Measurements from ENCODE around the gene SERF2.
"Not testable (repeated sequence)": the region's sequence is repeated elsewhere in the genome, so short reads cannot be mapped to it uniquely, and the experiment has no call there.

Gene SERF2

DNA sequence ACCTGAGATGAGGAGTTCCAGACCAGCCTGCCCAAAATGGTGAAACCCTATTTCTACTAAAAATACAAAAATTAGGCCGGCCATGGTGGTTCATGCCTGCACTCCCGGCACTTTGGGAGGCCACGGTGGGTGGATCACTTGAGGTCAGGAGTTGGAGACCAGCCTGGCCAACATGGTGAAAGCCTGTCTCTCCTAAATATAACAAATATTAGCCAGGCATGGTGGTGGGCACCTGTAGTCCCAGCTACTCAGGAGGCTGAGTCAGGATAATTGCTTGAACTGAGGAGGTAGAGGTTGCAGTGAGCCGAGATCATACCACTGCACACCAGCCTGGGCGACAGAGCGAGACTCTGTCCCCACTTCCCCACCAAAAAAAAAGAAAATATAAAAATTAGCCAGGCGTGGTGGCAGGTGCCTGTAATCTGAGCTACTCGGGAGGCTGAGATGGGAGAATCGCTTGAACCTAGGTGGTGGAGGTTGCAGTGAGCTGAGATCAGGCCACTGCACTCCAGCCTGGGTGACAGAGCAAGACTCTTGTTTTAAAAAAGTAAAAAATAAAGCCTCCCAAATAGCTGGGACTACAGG, 38.7 kb downstream of the SERF2 start:
- DNase-seq (ENCODE audit: low read depth): not testable (repeated sequence)

DNA sequence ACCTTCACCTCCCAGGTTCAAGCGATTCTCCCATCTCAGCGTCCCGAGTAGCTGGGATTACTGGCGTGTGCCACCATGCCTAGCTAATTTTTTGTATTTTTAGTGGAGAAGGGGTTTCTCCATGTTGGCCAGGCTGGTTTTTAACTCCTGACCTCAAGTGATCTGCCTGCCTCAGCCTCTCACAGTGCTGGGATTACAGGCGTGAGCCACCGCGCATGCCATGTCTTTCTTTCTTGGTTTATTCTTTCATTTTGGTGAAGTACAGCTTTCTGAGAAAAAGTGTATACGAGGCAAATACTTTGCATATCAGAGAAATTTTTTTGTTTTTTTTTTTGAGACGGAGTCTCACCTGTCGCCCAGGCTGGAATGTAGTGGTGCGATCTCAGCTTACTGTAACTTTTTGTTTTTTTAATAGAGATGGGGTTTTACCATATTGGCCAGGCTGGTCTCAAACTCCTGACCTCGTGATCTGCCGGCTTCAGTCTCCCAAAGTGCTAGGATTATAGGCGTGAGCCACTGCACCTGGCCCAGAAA, 39.5 kb downstream of the SERF2 start:
- not testable (repeated sequence) for DNase-seq (ENCODE audit: low read depth)

DNA sequence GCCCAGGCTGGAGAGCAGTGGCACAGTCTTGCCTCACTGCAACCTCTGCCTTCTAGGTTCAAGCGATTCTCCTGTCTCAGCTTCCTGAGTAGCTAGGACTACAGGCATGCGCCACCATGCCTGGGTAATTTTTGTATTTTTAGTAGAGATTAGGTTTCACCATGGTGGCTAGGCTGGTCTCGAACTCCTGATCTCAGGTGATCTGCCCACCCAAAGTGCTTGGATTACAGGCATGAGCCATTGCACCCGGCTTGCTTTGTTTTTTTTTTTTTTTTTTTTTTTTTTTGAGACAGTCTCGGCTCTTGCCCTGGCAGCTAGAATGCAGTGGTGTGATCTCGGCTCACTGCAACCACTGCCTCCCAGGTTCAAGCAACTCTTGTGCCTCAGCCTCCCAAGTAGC, 40.4 kb downstream of the SERF2 start:
- not testable (repeated sequence) for DNase-seq (ENCODE audit: low read depth)

DNA sequence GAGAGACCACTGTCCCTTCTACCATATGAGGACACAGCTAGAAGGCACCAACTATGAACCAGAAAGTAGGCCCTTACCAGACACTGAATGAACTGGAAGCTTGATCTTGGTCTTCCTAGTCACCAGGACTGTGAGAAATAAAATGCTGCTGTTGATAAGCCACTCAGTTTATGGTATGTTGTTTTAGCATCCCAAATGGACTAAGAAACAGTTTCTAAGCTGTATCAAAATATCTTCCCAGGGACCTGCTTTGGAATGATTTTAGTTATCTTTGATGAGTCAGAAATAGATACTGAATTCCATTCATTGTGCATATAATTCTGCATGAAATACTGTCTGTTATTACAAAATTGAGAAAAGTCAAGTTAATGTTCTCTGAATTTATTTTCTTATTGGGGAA, 53.3 kb downstream of the SERF2 start:
- no peak for DNase-seq (ENCODE audit: low read depth)
